Nucleus accumbens (tissue), 56 donors: ENCODE data around the gene FLT1.

ENCODE experiments used
- DNase-seq, 56 donors: peaks; one replicate each; lab custom pipeline; 2025; lab: John Stamatoyannopoulos, UW

The FLT1 gene

DNA sequence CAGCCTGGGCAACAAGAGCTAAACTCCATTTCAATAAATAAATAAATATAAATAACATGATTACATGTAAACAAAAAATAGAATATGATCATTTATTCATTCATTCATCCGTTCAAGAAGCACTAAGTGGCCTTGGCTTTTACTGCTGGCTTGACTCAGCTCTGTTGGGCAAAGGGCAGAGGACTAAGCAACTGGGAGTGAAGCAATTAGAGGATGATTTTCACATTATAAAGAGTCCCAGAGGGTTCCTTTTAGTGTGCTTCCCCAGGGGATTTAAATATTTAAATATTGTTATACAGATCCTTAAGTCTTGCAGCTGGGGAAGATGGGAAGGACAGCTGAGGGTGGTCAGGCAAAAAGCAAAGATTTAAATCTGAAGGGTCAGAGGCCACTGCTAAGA, 34.9 kb upstream of the FLT1 start:
- DNase-seq: no peak

DNA sequence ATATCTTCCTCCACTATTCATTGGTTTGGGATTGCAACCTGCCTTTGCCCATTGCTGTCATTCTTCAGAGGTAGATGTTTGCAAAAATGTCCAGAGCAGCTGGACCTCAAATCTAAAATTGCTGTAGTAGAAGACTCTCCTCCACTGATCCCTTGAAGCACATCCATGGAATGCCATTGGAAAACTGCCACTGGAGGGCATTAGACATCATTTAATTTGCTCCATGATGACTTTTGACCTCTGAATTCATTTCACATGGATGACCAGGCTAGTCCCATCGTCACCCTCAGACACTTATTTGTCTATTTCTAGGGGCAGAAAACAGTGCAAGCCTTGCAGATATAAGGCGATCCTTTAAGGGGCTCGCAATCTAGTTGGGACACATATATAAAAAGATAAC, 33.9 kb upstream of the FLT1 start:
- DNase-seq: no peak

DNA sequence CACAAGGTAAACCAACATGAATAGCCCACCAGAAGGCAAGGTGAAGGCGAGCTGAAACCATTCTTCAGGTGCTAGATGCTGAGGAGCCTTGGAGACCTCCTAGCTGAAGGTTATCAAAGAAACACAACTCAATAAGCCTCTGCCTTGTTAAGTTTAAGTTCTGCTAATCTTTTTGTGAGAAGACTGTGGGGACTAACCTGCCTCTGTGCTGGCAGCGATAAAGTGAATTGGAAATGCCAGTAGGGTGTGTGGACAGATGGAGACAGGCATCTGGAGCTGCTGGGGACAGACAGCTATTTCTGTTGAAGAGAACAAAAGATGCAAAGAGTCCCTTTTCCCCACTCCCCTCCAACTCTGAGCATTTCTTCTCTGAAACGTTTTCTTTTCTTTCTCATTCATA, 33.5 kb upstream of the FLT1 start:
- no peak for DNase-seq

- peak in 4 of 56 donors; percentile 3 to 16 (median 6) for DNase-seq
Observed at GRCh38 chr13:28527629-28528028, 32.7 kb upstream of the FLT1 start.

DNA sequence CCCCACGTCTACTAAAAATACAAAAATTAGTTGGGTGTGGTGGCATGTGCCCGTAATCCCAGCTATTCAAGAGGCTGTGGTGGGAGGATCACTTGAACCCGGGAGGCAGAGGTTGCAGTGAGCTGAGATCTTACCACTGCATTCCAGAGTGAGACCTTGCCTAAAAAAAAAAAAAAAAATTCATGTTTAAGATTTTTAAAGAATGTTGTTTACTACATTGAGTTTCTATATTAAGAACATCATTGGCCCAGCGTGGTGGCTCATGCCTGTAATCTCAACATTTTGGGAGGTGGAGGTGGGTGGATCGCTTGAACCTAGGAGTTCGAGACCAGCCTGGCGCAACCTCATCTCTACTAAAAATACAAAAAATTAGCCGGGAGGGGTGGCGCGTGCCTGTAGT, 31.9 kb upstream of the FLT1 start:
- no peak for DNase-seq

DNA sequence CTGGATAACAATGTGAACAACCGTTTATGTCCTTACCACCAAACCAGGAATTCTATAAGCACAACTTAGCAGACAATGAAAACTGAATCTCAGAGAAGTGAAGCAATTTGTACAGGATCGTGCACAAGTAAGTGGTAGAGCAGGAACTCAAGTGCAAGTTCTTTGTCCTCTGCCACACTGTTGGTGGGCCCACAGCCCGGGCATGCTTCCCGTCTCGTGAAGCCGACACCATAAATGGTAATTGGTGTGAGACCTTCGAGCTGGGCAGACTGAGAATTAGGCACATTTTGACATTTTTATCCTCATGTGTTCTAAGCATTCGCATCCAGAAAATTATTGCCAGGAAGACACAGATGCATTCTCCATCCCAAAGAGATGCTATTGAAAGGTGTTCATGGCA, 27.9 kb upstream of the FLT1 start:
- DNase-seq: no peak

DNA sequence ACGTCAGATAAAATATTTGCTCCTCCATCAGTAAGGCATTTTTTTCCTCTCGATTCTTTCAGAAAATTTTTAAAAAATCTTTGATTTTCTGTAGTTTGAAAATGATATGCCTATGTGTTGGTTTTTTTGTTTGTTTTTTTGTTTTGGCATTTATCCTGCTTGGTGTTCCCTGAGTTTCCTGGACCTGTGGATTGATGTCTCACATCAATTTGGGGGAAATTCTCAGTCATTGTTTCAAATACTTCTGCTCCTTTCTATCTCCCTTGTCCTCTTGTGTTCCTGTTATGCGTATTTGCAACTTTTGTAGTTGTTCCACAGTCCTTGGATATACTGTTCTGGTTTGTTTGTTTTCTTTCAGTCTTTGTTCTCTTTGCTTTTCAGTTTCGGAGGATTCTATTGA, 18.8 kb upstream of the FLT1 start:
- DNase-seq: no peak

DNA sequence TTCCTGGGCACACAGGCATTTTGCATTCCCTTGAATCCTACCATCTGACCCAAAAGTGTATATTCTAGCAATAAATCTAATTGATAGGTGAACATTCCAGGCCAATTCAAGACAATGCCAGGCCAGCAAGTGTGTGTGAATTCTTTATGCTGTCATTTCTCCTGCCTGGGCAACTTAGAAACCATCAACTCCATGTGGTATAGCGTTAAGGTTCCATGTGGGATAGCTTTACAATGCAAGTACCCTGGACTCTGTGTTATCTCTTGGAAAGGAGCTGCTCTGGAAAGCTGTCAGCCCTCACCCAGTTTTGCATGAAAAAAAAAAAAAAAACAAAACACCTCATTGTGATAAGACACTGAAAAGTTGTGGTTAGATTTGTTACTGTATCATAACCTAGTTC, 15.6 kb upstream of the FLT1 start:
- no peak for DNase-seq

- DNase-seq: no peak
Observed at GRCh38 chr13:28510066-28510465, 15.1 kb upstream of the FLT1 start.

DNA sequence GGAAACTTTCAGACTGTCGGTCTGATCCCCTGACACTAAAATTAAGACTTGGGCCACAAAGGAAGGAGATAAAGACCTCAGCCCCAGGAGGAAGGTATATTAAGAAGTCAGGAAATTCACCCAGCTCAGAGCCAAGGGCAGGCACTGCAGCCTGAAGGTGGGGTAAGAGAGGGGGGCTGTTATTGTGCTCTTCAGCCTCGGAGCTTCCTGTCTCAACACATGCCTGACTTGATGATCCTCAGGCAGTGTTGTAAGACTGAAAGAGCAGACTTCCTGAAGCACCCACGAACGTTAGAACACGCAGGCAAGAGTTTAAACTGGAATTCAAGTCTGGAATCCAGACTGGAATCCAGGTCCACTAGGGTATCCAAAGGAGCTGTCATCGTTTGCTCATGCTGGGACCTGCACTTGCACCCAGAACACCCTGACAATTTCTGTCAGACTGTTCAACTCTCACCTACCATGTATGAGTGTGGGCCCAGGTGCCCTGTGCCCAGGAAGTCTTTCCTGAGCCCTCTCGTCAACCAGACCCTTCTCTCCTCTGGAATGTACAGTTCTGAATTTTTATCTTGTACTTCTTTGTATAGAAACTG, 10.7 kb upstream of the FLT1 start:
- DNase-seq: no peak

DNA sequence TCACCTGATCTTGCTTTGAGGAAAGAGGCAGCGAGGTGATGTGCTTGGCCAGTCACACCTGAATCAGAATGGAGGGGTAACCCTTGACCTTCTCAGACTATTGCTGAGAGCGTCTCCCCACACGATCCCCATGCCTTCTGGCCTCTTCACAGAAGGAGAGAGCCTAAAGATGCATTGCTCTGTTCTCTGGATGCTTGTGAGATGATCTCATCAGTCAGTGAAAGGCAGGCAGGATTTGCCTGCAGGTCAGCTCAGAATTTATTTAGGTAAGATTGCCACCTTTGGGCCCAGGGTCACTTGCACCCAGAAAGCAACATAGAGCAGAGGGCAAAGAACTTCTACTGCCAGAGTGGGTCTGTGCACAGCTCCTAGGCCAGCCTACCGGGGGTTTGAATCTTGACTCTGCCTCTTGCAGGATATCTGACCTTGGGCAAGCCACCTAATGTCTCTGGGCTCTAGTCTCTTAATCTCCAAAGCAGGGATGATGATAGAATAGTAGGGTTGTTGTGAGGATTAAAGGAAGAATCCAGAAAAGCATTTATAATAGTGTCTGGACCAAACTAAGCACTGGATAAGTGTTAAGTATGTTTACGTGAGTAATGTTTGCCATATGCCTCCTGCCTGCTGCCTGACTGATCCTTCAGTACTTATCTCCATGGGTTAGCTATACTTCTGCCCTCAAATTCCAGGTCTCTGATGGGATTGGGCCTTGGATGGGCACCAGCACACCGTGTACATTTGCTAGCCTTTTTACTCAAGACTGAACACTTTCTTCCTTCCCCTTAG, 8.4 kb upstream of the FLT1 start:
- DNase-seq: no peak

GRCh38 chr13:28501547-28501946, 6.6 kb upstream of the FLT1 start:
- no peak for DNase-seq

GRCh38 chr13:28499609-28500008, 4.7 kb upstream of the FLT1 start:
- no peak for DNase-seq

DNA sequence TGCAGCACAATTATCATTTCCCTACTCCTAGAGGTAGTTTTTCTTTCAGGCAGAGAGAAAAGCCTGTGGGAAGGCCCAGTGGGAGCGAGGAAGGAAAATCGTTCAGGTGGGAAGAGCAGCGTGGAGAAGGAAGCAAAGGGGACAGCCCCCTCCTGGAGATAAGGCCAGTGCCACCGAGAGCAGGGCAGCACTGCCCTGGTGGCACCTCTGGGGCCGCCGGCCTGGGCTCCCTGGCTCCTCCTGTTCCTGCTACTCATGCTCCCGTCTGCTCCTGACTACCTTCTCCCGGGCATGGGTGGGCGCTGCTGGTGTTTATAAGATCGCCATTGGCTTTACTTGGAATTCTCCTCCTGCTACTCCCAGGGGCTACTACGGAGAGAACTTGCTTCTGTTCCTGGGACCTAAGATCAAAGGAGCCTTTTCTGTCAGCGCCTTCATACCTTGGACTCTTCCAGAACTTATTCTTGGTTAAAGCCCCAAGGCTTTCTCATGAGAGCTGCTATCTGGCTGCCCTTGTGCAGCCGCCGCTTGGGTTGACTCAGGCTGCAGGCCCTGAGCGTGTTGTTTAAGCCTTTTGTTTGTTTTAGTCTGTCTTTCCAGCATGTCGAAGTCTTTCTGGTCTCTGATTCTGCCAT, 3.7 kb upstream of the FLT1 start:
- DNase-seq: no peak

- no peak for DNase-seq
Observed at GRCh38 chr13:28497143-28497876, 2.4 kb upstream of the FLT1 start.

DNA sequence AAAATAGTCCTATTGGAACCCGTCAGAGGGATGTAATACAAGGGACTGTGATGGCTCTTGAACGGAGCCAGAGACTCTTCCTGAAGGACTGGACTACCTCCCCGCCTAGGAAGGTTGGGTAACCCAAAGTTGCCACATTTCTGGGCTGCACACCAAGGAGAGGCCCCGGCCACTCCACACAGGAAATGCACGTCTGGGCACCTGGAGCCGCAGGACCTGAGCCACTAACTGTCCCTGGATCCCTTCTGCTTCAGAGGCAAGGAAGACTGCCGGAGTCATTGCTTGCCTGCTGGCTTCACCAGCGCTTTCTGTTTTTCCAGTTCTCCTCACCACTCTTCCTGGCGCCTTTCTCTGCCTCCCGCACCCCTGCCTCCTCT, 1.2 kb upstream of the FLT1 start:
- no peak for DNase-seq

DNA sequence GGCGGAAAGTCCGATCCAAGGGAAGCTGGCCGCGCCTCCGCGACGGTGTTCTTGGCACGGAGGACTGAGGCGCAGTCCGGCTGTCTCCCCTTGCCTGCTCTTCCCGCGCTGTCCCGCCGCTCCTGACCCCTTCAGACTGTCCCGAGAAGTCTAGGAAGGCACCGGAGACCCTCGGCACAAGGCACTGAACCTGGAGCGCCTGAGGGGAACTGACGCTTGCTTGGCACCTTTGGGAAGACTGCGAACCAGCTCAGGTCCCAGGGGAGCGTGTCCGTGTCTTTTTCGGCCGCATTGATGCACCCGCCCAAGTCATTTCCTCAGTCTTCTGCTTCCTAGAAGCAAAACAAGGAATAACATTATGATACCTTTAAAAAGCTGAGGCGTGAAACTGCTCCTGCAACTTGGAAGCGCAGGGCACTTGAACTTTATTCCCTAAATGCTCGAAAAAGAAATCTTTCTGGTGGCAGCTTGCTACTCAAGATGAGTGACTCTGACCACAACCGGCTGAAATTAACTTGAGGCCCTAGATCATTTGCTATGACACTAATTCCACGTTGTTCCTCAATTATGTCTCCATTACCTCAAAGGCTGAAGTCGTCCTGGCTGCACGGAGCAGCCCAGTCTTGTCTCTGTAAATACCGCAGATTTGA, 735 bp upstream of the FLT1 start:
- DNase-seq: no peak

DNA sequence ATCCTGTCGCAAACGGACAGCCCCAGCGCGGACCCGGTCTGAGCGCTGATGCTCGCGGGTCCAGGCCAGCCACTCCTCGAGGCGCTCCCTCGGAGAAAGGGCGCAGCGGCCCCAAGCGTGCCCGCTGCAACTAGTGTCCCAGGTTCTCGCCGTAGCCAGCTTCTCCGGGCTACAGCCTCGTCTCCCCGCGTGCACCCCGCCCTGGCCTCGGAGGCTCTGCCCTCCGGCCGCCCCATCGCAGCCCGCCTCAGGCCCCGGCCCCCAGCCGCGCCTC, 487 bp downstream of the FLT1 start:
- DNase-seq: no peak

- no peak for DNase-seq
Observed at GRCh38 chr13:28493740-28494503, 1.0 kb downstream of the FLT1 start.

- no peak for DNase-seq
Observed at GRCh38 chr13:28492569-28493367, 2.2 kb downstream of the FLT1 start.
